Measurements from ENCODE around the gene CACTIN.

GRCh38 chr19:3669082-3669946 is 42.7 kb upstream of the CACTIN start:
- no peak for TF ChIP-seq CTCF (conservative IDR thresholded peaks at IDR 0.05)
- TF ChIP-seq EZH2 (IDR thresholded peaks at IDR 0.05; ENCODE audit: low read depth) = no peak
